ENCODE results near the gene GH1.

- TF ChIP-seq CTCF (IDR thresholded peaks at IDR 0.05): no peak
- no peak for TF ChIP-seq POLR2AphosphoS5 (IDR thresholded peaks at IDR 0.05)
- no peak for TF ChIP-seq POLR2A (IDR thresholded peaks at IDR 0.05; ENCODE audit: low read depth)
Measured at GRCh38 chr17:63947711-63948330, 29.2 kb upstream of the GH1 start.
